SK-N-SH treated with all-trans-retinoic acid at 6 μM for 48 hours (cell line): ENCODE results near the gene RAF1.

Experiments used
- ARNTL ChIP-seq: fragments of 450-650 bp; formaldehyde crosslinking; IDR thresholded peaks from 2 replicates; pipeline ENCODE4 v1.5.0; 2020; ENCODE audit warnings: low read depth, mild to moderate bottlenecking, moderate library complexity, borderline replicate concordance
- CREB5 ChIP-seq: fragments of 250-450 bp; sonication (Bioruptor Pico); IDR thresholded peaks from 2 replicates; pipeline ENCODE4 v1.5.1; 2020; ENCODE audit warnings: low read depth, mild to moderate bottlenecking, moderate library complexity
- OSR1 ChIP-seq: fragments of 250-450 bp; sonication (Bioruptor Pico); IDR thresholded peaks from 2 replicates; pipeline ENCODE4 v1.8.0; 2022; ENCODE audit warnings: moderate library complexity, mild to moderate bottlenecking, inconsistent platforms
- PATZ1 ChIP-seq: fragments of 250-450 bp; sonication (Bioruptor Pico); IDR thresholded peaks from 2 replicates; pipeline ENCODE4 v1.8.0; 2020; ENCODE audit warnings: mild to moderate bottlenecking, moderate library complexity, borderline replicate concordance
- ZFP30 ChIP-seq: fragments of 450-650 bp; formaldehyde crosslinking; IDR thresholded peaks from 2 replicates; pipeline ENCODE4 v1.5.0; 2022; ENCODE audit warnings: mild to moderate bottlenecking, moderate library complexity
- ZNF8 ChIP-seq: fragments of 450-650 bp; formaldehyde crosslinking; IDR thresholded peaks from 2 replicates; pipeline ENCODE4 v1.5.0; 2020; ENCODE audit warnings: mild to moderate bottlenecking, moderate library complexity

GRCh38 chr3:12686096-12686495, 22.2 kb upstream of the RAF1 start:
- no peak for TF ChIP-seq PATZ1
- TF ChIP-seq CREB5 (CRISPR knock-in tag) = no peak
- TF ChIP-seq ZNF8 (CRISPR knock-in tag) = no peak
- TF ChIP-seq ARNTL = no peak
- TF ChIP-seq ZFP30 = no peak
- no peak for TF ChIP-seq OSR1
